H1 (cell line): Measurements from ENCODE around the gene CGB7.
"Not testable (repeated sequence)": the region's sequence is repeated elsewhere in the genome, so short reads cannot be mapped to it uniquely, and the experiment has no call there.

Experiments
- CEBPB ChIP-seq: IDR thresholded peaks from 2 replicates; pipeline ENCODE4 v1.6.1; 2012; ENCODE audit warnings: low read depth, low read length
- CREB1 ChIP-seq: IDR thresholded peaks from 2 replicates; pipeline ENCODE4 v1.6.1; 2012; ENCODE audit warnings: inconsistent platforms
- CTCF ChIP-seq, 3 experiments: IDR thresholded peaks; 1 replicate in 2 of 3; 2 replicates in 1 of 3; pipeline versions ENCODE4 v1.5.1 to v1.6.1; 2011; ENCODE audit warnings: low read length in 3 of 3, mild to moderate bottlenecking in 3 of 3, inconsistent platforms in 2 of 3, low read depth in 1 of 3, moderate library complexity in 1 of 3; ENCODE audit not compliant: insufficient read depth in 1 of 3; ENCODE audit errors: control extremely low read depth in 1 of 3
- EZH2 ChIP-seq: fragments of 200-600 bp; sonication (generic); IDR thresholded peaks from 2 replicates; pipeline ENCODE4 v1.7.1; 2012; ENCODE audit warnings: low read depth, mild to moderate bottlenecking, moderate library complexity, low read length, inconsistent platforms; ENCODE audit not compliant: severe bottlenecking
- POLR2A ChIP-seq, 2 experiments: IDR thresholded peaks; 1 replicate in 1 of 2; 2 replicates in 1 of 2; pipeline ENCODE4 v1.6.1; 2011; ENCODE audit warnings: low read depth in 2 of 2, low read length in 2 of 2, mild to moderate bottlenecking in 2 of 2; ENCODE audit errors: control extremely low read depth in 1 of 2
- RAD21 ChIP-seq, 2 experiments: IDR thresholded peaks in 1 of 2; conservative IDR thresholded peaks in 1 of 2; 2 replicates each; pipeline ENCODE4 v1.6.1; 2011; ENCODE audit warnings: low read depth in 2 of 2, low read length in 2 of 2, improper control_type of control experiment in 1 of 2, inconsistent platforms in 1 of 2, mild to moderate bottlenecking in 1 of 2, moderate library complexity in 1 of 2

DNA sequence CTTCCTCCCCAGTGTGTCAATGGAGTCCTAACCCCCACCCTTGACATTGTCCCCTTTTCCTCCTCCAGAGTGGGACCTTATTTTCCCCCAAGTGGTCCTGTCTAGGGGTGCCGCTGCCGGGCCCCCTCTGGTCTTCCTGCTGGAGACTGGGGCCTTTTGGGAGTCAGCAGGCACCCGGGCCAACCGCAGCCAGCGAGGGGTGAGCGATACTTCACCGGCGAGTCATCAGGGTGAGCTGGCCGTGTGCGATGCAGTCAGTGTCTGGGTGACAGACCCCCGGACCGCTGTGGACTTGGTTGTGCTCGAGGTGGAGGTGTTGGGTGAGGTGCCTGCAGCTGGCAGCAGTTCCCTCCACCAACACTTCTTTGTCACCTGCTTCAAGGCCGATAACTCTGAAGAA, 27.8 kb downstream of the CGB7 start:
- not testable (repeated sequence) for TF ChIP-seq CTCF (IDR thresholded peaks at IDR 0.05; ENCODE audit: control extremely low read depth in 1 of 3, insufficient read depth in 1 of 3, low read depth in 1 of 3, low read length in 3 of 3); POLR2A (IDR thresholded peaks at IDR 0.05; ENCODE audit: control extremely low read depth in 1 of 2, low read depth in 2 of 2, low read length in 2 of 2); EZH2; CREB1; RAD21 (IDR thresholded peaks at IDR 0.05 in 1 of 2, conservative IDR thresholded peaks at IDR 0.05 in 1 of 2; ENCODE audit: low read depth in 2 of 2, low read length in 2 of 2); CEBPB
